COLO829 (cell line): ENCODE results near the gene RAB11FIP4.

ENCODE experiments used
- DNase-seq: peaks from one replicate; pipeline ENCODE4 v3.0.0; 2012; ENCODE audit warnings: low spot score

The RAB11FIP4 gene

GRCh38 chr17:31525801-31526549, 134.5 kb downstream of the RAB11FIP4 start:
- DNase-seq, result no peak

- DNase-seq, result no peak
Observed at GRCh38 chr17:31527606-31528005, 136.1 kb downstream of the RAB11FIP4 start.

GRCh38 chr17:31528291-31528874, 136.9 kb downstream of the RAB11FIP4 start:
- no peak for DNase-seq

- DNase-seq, result no peak
Observed at GRCh38 chr17:31529841-31530251, 138.4 kb downstream of the RAB11FIP4 start.

- no peak for DNase-seq
Observed at GRCh38 chr17:31530391-31530985, 139.0 kb downstream of the RAB11FIP4 start.

GRCh38 chr17:31531336-31531980, 140.0 kb downstream of the RAB11FIP4 start:
- DNase-seq, result no peak

- no peak for DNase-seq
Observed at GRCh38 chr17:31532081-31532480, 140.6 kb downstream of the RAB11FIP4 start.

- no peak for DNase-seq
Observed at GRCh38 chr17:31532526-31532925, 141.1 kb downstream of the RAB11FIP4 start.

GRCh38 chr17:31533546-31534155, 142.2 kb downstream of the RAB11FIP4 start:
- DNase-seq, result peak; percentile 79

- no peak for DNase-seq
Observed at GRCh38 chr17:31534223-31534888, 142.9 kb downstream of the RAB11FIP4 start.

- DNase-seq, result no peak
Observed at GRCh38 chr17:31535581-31535981, 144.1 kb downstream of the RAB11FIP4 start.

- DNase-seq, result no peak
Observed at GRCh38 chr17:31536451-31536850, 145.0 kb downstream of the RAB11FIP4 start.

- no peak for DNase-seq
Observed at GRCh38 chr17:31537565-31538011, 146.1 kb downstream of the RAB11FIP4 start.

- DNase-seq, result no peak
Observed at GRCh38 chr17:31538080-31538762, 146.7 kb downstream of the RAB11FIP4 start.

GRCh38 chr17:31540602-31541307, 149.3 kb downstream of the RAB11FIP4 start:
- DNase-seq, result no peak

GRCh38 chr17:31541559-31541958, 150.1 kb downstream of the RAB11FIP4 start:
- DNase-seq, result no peak

- DNase-seq, result no peak
Observed at GRCh38 chr17:31544186-31544585, 152.7 kb downstream of the RAB11FIP4 start.

- no peak for DNase-seq
Observed at GRCh38 chr17:31546650-31547049, 155.2 kb downstream of the RAB11FIP4 start.

GRCh38 chr17:31548709-31549108, 157.2 kb downstream of the RAB11FIP4 start:
- no peak for DNase-seq

GRCh38 chr17:31549121-31549524, 157.6 kb downstream of the RAB11FIP4 start:
- peak; percentile 52 for DNase-seq
